IMR-90 (cell line): ENCODE results near the gene ZNF653. TPM values are rescaled to one million over a fixed set of nuclear protein-coding genes. Genes with fewer than 3 reads are reported as not detected.

Experiments used
- ATAC-seq: fragments of 200-7000 bp; cut with Tn5 transposase; 2 replicates; pipeline ENCODE4 v1.9.1; 2020; ENCODE audit warnings: low read depth, mild to moderate bottlenecking, moderate library complexity
- Bru-seq: library from RNA; stranded (reverse); fragments of 400-500 nt; gene quantifications from one replicate; lab custom pipeline; 2021; lab: Mats Ljungman, UMichigan
- BruChase-seq, 2 experiments: library from RNA; stranded (reverse); fragments of 400-500 nt; gene quantifications; one replicate each; lab custom pipeline; 2021; lab: Mats Ljungman, UMichigan
- BruUV-seq: library from RNA; stranded (reverse); fragments of 400-500 nt; replicated peaks from 2 replicates; lab custom pipeline; 2021; lab: Mats Ljungman, UMichigan
- CTCF ChIA-PET: fragments of 300-600 bp; formaldehyde crosslinking; extraction: SDS; loops from one replicate; lab custom pipeline; 2021; ENCODE audit warnings: antibody characterized with exemption; lab: Yijun Ruan, JAX
- POLR2A ChIA-PET: fragments of 300-600 bp; sonication (Branson Sonifier 250); formaldehyde crosslinking; loops from one replicate; lab custom pipeline; 2022; ENCODE audit warnings: antibody characterized with exemption; ENCODE audit not compliant: unreplicated experiment; lab: Charles Lee
- DNase-seq: peaks from one replicate; pipeline ENCODE4 v3.0.0; 2013
- H2AFZ ChIP-seq: replicated peaks from 2 replicates; pipeline ENCODE3; 2013; ENCODE audit warnings: low read length, mild to moderate bottlenecking; ENCODE audit not compliant: poor library complexity
- H2AK5ac ChIP-seq: 2 replicates; pipeline ENCODE4 v1.6.1; 2013; ENCODE audit warnings: low read depth, low read length, inconsistent platforms
- H2AK9ac ChIP-seq: replicated peaks from 2 replicates; pipeline ENCODE3; 2013; ENCODE audit warnings: mild to moderate bottlenecking, low read depth, low read length, moderate library complexity; ENCODE audit not compliant: poor library complexity
- H2BK120ac ChIP-seq: 2 replicates; pipeline ENCODE4 v1.6.1; 2013; ENCODE audit warnings: low read depth, low read length, inconsistent platforms
- H2BK15ac ChIP-seq: 3 replicates; pipeline ENCODE4 v1.6.1; 2013; ENCODE audit warnings: low read depth, low read length, inconsistent platforms
- H2BK20ac ChIP-seq: 2 replicates; pipeline ENCODE4 v1.6.1; 2013; ENCODE audit warnings: low read depth, mild to moderate bottlenecking, inconsistent platforms, low read length, moderate library complexity
- H2BK5ac ChIP-seq: 2 replicates; pipeline ENCODE4 v1.6.1; 2013; ENCODE audit warnings: mild to moderate bottlenecking, low read depth, low read length, inconsistent platforms; ENCODE audit not compliant: poor library complexity, severe bottlenecking
- H3K14ac ChIP-seq: replicated peaks from 2 replicates; pipeline ENCODE4 v1.6.1; 2013; ENCODE audit warnings: low read depth, low read length, inconsistent platforms
- H3K18ac ChIP-seq: 2 replicates; pipeline ENCODE4 v1.6.1; 2013; ENCODE audit warnings: low read depth, low read length, control low read depth
- H3K23ac ChIP-seq: 2 replicates; pipeline ENCODE4 v1.6.1; 2013; ENCODE audit warnings: low read depth, low read length, inconsistent platforms
- H3K27ac ChIP-seq: 2 replicates; pipeline ENCODE4 v1.5.1; 2013; ENCODE audit warnings: mild to moderate bottlenecking, control low read depth, low read length; ENCODE audit not compliant: insufficient read depth
- H3K27me3 ChIP-seq: 2 replicates; pipeline ENCODE4 v1.6.1; 2013; ENCODE audit warnings: low read length; ENCODE audit not compliant: control insufficient read depth, insufficient read depth
- H3K36me3 ChIP-seq: 2 replicates; pipeline ENCODE4 v1.6.1; 2013; ENCODE audit warnings: low read length, mixed read lengths; ENCODE audit not compliant: control insufficient read depth, insufficient read depth
- H3K4ac ChIP-seq: 2 replicates; pipeline ENCODE4 v1.6.1; 2013; ENCODE audit warnings: low read depth, low read length, inconsistent platforms
- H3K4me1 ChIP-seq: 2 replicates; pipeline ENCODE4 v1.6.1; 2013; ENCODE audit warnings: low read length, mixed read lengths; ENCODE audit not compliant: control insufficient read depth, insufficient read depth
- H3K4me2 ChIP-seq: 2 replicates; pipeline ENCODE4 v1.6.1; 2013; ENCODE audit warnings: low read depth, mild to moderate bottlenecking, control low read depth, low read length, moderate library complexity
- H3K4me3 ChIP-seq: 2 replicates; pipeline ENCODE4 v1.5.1; 2013; ENCODE audit warnings: low read depth, mild to moderate bottlenecking, control low read depth, low read length, moderate library complexity; ENCODE audit not compliant: insufficient read depth
- H3K56ac ChIP-seq: 2 replicates; pipeline ENCODE4 v1.6.1; 2013; ENCODE audit warnings: low read length, inconsistent platforms; ENCODE audit not compliant: insufficient read depth; ENCODE audit errors: extremely low read depth
- H3K79me1 ChIP-seq, 2 experiments: 2 replicates each; pipeline ENCODE4 v1.6.1; 2013; ENCODE audit warnings: low read length in 2 of 2, inconsistent platforms in 1 of 2, low read depth in 1 of 2
- H3K9ac ChIP-seq: 2 replicates; pipeline ENCODE4 v1.6.1; 2013; ENCODE audit warnings: low read depth, low read length, control low read depth
- H3K9me1 ChIP-seq: 2 replicates; pipeline ENCODE4 v1.6.1; 2013; ENCODE audit warnings: low read length, inconsistent platforms; ENCODE audit not compliant: insufficient read depth
- H3K9me3 ChIP-seq: 2 replicates; pipeline ENCODE4 v1.6.1; 2013; ENCODE audit warnings: low read length; ENCODE audit not compliant: control insufficient read depth, insufficient read depth
- H4K20me1 ChIP-seq: 2 replicates; pipeline ENCODE4 v1.6.1; 2013; ENCODE audit warnings: low read length, inconsistent platforms; ENCODE audit not compliant: insufficient read depth
- H4K5ac ChIP-seq: 2 replicates; pipeline ENCODE4 v1.6.1; 2013; ENCODE audit warnings: mild to moderate bottlenecking, low read depth, low read length, control low read depth
- H4K8ac ChIP-seq, 2 experiments: 2 replicates each; pipeline ENCODE4 v1.6.1; 2013; ENCODE audit warnings: low read depth in 2 of 2, low read length in 2 of 2, control low read depth in 1 of 2, inconsistent platforms in 1 of 2
- H4K91ac ChIP-seq: 2 replicates; pipeline ENCODE4 v1.6.1; 2013; ENCODE audit warnings: low read depth, low read length, inconsistent platforms; ENCODE audit not compliant: insufficient read depth
- BHLHE40 ChIP-seq: fragments of 150-350 bp; IDR thresholded peaks from 2 replicates; pipeline ENCODE4 v1.6.1; 2016; ENCODE audit warnings: mild to moderate bottlenecking, low read depth, low read length
- CEBPB ChIP-seq: IDR thresholded peaks from 2 replicates; pipeline ENCODE4 v1.6.1; 2012; ENCODE audit warnings: low read depth, low read length, improper control_type of control experiment
- CHD1 ChIP-seq: IDR thresholded peaks from 2 replicates; pipeline ENCODE4 v1.6.1; 2012; ENCODE audit warnings: low read depth, low read length, improper control_type of control experiment
- FOS ChIP-seq: fragments of 150-350 bp; IDR thresholded peaks from 2 replicates; pipeline ENCODE4 v1.6.1; 2016; ENCODE audit warnings: low read depth, low read length
- MAFK ChIP-seq: IDR thresholded peaks from 2 replicates; pipeline ENCODE4 v1.6.1; 2012; ENCODE audit warnings: low read depth, low read length, improper control_type of control experiment
- NFE2L2 ChIP-seq: fragments of 150-350 bp; IDR thresholded peaks from 2 replicates; pipeline ENCODE4 v1.6.1; 2016; ENCODE audit warnings: low read depth, mild to moderate bottlenecking, low read length
- POLR2A ChIP-seq: IDR thresholded peaks from 2 replicates; pipeline ENCODE4 v1.6.1; 2012; ENCODE audit warnings: mild to moderate bottlenecking, low read depth, low read length
- RAD21 ChIP-seq: IDR thresholded peaks from 2 replicates; pipeline ENCODE4 v1.6.1; 2012; ENCODE audit warnings: low read length, improper control_type of control experiment
- RCOR1 ChIP-seq: IDR thresholded peaks from 2 replicates; pipeline ENCODE4 v1.6.1; 2012; ENCODE audit warnings: mild to moderate bottlenecking, low read length, improper control_type of control experiment; ENCODE audit not compliant: insufficient replicate concordance
- RFX5 ChIP-seq: IDR thresholded peaks from 2 replicates; pipeline ENCODE4 v1.8.0; 2012; ENCODE audit warnings: low read depth, mild to moderate bottlenecking, low read length, moderate library complexity
- SMC3 ChIP-seq: fragments of 150-350 bp; IDR thresholded peaks from 2 replicates; pipeline ENCODE4 v1.6.1; 2016; ENCODE audit warnings: low read depth, mild to moderate bottlenecking, antibody characterized with exemption, low read length, moderate library complexity
- USF2 ChIP-seq: fragments of 150-350 bp; IDR thresholded peaks from 2 replicates; pipeline ENCODE4 v1.6.1; 2017; ENCODE audit warnings: mild to moderate bottlenecking, antibody characterized with exemption, low read length, low read depth
- WGBS, 2 experiments: methylation state at CpG; one replicate each; pipeline versions ENCODE4 v1.1.5 to v1.1.7; 2013; ENCODE audit warnings: missing lambda C conversion rate in 2 of 2; ENCODE audit not compliant: insufficient read length in 1 of 2; ENCODE audit errors: extremely low coverage in 2 of 2; 5-methylcytosine and 5-hydroxymethylcytosine counted together
- dilution Hi-C: fragments of 300-500 bp; cut with HindIII; formaldehyde crosslinking; loops from one replicate; pipeline ENCODE4 v1.14.3; 2018; ENCODE audit warnings: low sequenced_read_pairs; ENCODE audit not compliant: unreplicated experiment
- in situ Hi-C: fragments of 300-500 bp; cut with MboI; formaldehyde crosslinking; loops from 3 replicates; pipeline ENCODE4 v1.14.3; 2019; ENCODE audit warnings: low sequenced_read_pairs, inconsistent platforms, mixed read lengths
- intact Hi-C: fragments of 100-400 bp; cut with micrococcal nuclease; formaldehyde crosslinking; loops from 2 replicates; pipeline ENCODE4 v1.10.0; 2022
- long read RNA-seq: library from polyadenylated mRNA; unstranded; transcript quantifications from one replicate; pipeline ENCODE4 v2.0.0, GENCODE V29; 2021; ENCODE audit not compliant: unreplicated experiment
- polyA plus RNA-seq, 3 experiments: library from polyadenylated mRNA; depleted of rRNA; stranded (reverse); fragments of >200 nt; gene quantifications; 2 replicates each; pipeline ENCODE4 v1.2.3, GENCODE V29; 2012; ENCODE audit warnings: low replicate concordance in 1 of 3
- total RNA-seq: library from RNA; depleted of rRNA; stranded (reverse); fragments of >200 nt; gene quantifications from 2 replicates; pipeline ENCODE4 v1.2.3, GENCODE V29; 2012; rRNA removed
- TF ChIP-seq, protein P1 (sequence below): conservative IDR thresholded peaks from 2 replicates; pipeline ENCODE4 v1.5.1; 2012; ENCODE audit warnings: mild to moderate bottlenecking, low read depth, low read length, improper control_type of control experiment

Gene ZNF653, protein sequence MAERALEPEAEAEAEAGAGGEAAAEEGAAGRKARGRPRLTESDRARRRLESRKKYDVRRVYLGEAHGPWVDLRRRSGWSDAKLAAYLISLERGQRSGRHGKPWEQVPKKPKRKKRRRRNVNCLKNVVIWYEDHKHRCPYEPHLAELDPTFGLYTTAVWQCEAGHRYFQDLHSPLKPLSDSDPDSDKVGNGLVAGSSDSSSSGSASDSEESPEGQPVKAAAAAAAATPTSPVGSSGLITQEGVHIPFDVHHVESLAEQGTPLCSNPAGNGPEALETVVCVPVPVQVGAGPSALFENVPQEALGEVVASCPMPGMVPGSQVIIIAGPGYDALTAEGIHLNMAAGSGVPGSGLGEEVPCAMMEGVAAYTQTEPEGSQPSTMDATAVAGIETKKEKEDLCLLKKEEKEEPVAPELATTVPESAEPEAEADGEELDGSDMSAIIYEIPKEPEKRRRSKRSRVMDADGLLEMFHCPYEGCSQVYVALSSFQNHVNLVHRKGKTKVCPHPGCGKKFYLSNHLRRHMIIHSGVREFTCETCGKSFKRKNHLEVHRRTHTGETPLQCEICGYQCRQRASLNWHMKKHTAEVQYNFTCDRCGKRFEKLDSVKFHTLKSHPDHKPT
- total RNA-seq (3.9 and 4.4 TPM in 2 replicates), polyA plus RNA-seq (2012; rRNA removed) (9.0 and 10.3 TPM in 2 replicates), Bru-seq, nascent RNA (percentile 42 among the genes with signal in this experiment), BruChase-seq, experiment 1, labeled RNA remaining after a 6-hour chase (percentile 48 among the genes with signal in this experiment), BruChase-seq, experiment 2, labeled RNA remaining after a 2-hour chase (percentile 45 among the genes with signal in this experiment)
- 7.2 and 9.3 TPM in 2 replicates for polyA plus RNA-seq (2012; cell fraction: cytosol; rRNA removed)
- polyA plus RNA-seq (2012; cell fraction: nucleus; rRNA removed; ENCODE audit: low replicate concordance): 26.5 and 30.3 TPM in 2 replicates
- long read RNA-seq, partial matches to known transcripts: 0 of 2 reads
- long read RNA-seq, other reads (novel, unspliced or antisense): 0 of 2 reads

DNA sequence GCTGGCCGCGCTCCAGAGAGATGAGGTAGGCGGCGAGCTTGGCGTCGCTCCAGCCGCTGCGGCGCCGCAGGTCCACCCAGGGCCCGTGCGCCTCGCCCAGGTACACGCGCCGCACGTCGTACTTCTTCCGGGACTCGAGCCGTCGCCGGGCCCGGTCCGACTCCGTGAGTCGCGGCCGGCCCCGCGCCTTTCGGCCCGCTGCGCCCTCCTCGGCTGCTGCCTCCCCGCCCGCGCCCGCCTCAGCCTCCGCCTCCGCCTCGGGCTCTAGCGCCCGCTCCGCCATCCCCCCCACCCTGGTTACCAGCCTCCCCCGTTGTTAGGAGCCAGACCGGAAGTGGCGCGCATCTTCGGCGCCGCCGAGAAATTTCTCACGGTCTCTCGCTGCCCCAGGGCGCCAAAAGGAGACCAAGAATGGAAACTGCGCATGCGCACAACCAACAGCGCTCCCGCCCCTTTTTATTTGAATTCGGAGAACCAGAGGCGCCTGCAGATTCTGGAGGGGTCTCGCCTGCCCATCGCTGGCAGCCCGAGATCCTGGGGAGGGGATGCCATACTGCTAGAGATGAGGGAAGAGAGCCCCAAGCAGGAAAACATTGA, at the start of gene ZNF653:
ZNF653 (minus strand) TSS at position 336 of the 597 bp plus-strand sequence; CDS start at position 283, 53 bp downstream.
- Histone ChIP-seq H3K14ac (peak within 1 kb of the TSS; percentile 91), H4K91ac (peak within 1 kb of the TSS; percentile 82), H3K4me1 (peaks cover 6% of the 10 kb centered on the region), H2BK20ac (no peak within 1 kb of the TSS), H2AFZ (peak within 1 kb of the TSS; percentile 90), H3K9me3 (no peaks in the 10 kb centered on the region), H3K23ac (no peak within 1 kb of the TSS), H2BK120ac (no peak within 1 kb of the TSS), H3K36me3 (no peaks in the 10 kb centered on the region; the same call in 1 of the 2 replicates), H4K8ac (peak within 1 kb of the TSS; percentile 93 to 94), H3K9ac (peak within 1 kb of the TSS; percentile 66), H2AK9ac (peak within 1 kb of the TSS; percentile 99), H2AK5ac (peak within 1 kb of the TSS; percentile 91), H4K5ac (peak within 1 kb of the TSS; percentile 90), H2BK15ac (no peak within 1 kb of the TSS), H3K18ac (no peak within 1 kb of the TSS), H3K27ac (peak within 1 kb of the TSS; percentile 69; the same call in 1 of the 2 replicates), H3K27me3 (no peaks in the 10 kb centered on the region), H2BK5ac (peak within 1 kb of the TSS; percentile 69), H3K4ac (peak within 1 kb of the TSS; percentile 80), H3K4me2 (peak within 1 kb of the TSS; percentile 95), H3K79me1 (peaks cover 14 to 32% of the 10 kb centered on the region in 2 experiments; a peak in 3 of 4 replicates), H3K4me3 (peak within 1 kb of the TSS; percentile 60), H4K20me1 (no peaks in the 10 kb centered on the region), H3K56ac (peak within 1 kb of the TSS; percentile 31; the same call in 1 of the 2 replicates), H3K9me1 (peaks cover 4% of the 10 kb centered on the region)
- CTCF ChIA-PET: no interaction called here
- intact Hi-C loops: no loop called here
- in situ Hi-C loops: no loop called here
- POLR2A ChIA-PET: no interaction called here
- ATAC-seq (peak; percentile 70), DNase-seq (peak; percentile 92)
- dilution Hi-C loops: no loop called here
- WGBS, 2 experiments: 0% methylated on average over 35 of the region's 65 CpGs; no CpG with 5 or more reads in 1 of the 2 experiments
- BruUV-seq: no TSS peak
- TF ChIP-seq SMC3: no peak
- TF ChIP-seq FOS: no peak
- peak; percentile 75 for TF ChIP-seq POLR2A
- TF ChIP-seq CEBPB: no peak
- no peak for TF ChIP-seq NFE2L2
- 0 out of 2 replicates have a peak, but pooled peaks have one; percentile 1 for TF ChIP-seq BHLHE40
- TF ChIP-seq RAD21: no peak
- TF ChIP-seq USF2: no peak
- TF ChIP-seq CHD1: no peak
- TF ChIP-seq, protein P1, sequence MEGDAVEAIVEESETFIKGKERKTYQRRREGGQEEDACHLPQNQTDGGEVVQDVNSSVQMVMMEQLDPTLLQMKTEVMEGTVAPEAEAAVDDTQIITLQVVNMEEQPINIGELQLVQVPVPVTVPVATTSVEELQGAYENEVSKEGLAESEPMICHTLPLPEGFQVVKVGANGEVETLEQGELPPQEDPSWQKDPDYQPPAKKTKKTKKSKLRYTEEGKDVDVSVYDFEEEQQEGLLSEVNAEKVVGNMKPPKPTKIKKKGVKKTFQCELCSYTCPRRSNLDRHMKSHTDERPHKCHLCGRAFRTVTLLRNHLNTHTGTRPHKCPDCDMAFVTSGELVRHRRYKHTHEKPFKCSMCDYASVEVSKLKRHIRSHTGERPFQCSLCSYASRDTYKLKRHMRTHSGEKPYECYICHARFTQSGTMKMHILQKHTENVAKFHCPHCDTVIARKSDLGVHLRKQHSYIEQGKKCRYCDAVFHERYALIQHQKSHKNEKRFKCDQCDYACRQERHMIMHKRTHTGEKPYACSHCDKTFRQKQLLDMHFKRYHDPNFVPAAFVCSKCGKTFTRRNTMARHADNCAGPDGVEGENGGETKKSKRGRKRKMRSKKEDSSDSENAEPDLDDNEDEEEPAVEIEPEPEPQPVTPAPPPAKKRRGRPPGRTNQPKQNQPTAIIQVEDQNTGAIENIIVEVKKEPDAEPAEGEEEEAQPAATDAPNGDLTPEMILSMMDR: no peak
- TF ChIP-seq RFX5: no peak
- TF ChIP-seq MAFK: no peak
- no peak for TF ChIP-seq RCOR1
